ENCODE results near the gene PSD.

Gene PSD

GRCh38 chr10:102419269-102420180, 940 bp upstream of the PSD start:
- DNase-seq: no peak

GRCh38 chr10:102416695-102417094, 1.9 kb downstream of the PSD start:
- DNase-seq: no peak

- no peak for DNase-seq
These were observed 2.3 kb downstream of the PSD start for GRCh38 chr10:102416283-102416682.

GRCh38 chr10:102414749-102415148, 3.8 kb downstream of the PSD start:
- DNase-seq: no peak

GRCh38 chr10:102413806-102414561, 4.6 kb downstream of the PSD start:
- no peak for DNase-seq

GRCh38 chr10:102413053-102413705, 5.4 kb downstream of the PSD start:
- no peak for DNase-seq

- no peak for DNase-seq
These were observed 6.3 kb downstream of the PSD start for GRCh38 chr10:102412293-102412692.

- no peak for DNase-seq
These were observed 7.0 kb downstream of the PSD start for GRCh38 chr10:102411341-102412255.

- no peak for DNase-seq
These were observed 8.0 kb downstream of the PSD start for GRCh38 chr10:102410429-102411073.

- no peak for DNase-seq
These were observed 8.8 kb downstream of the PSD start for GRCh38 chr10:102409604-102410428.

GRCh38 chr10:102408728-102409603, 9.6 kb downstream of the PSD start:
- no peak for DNase-seq

- DNase-seq: no peak
These were observed 10.4 kb downstream of the PSD start for GRCh38 chr10:102408131-102408727.

GRCh38 chr10:102407425-102408130, 11.0 kb downstream of the PSD start:
- DNase-seq: no peak

- no peak for DNase-seq
These were observed 11.8 kb downstream of the PSD start for GRCh38 chr10:102406815-102407214.

GRCh38 chr10:102405632-102406031, 13.0 kb downstream of the PSD start:
- no peak for DNase-seq

- no peak for DNase-seq
These were observed 13.4 kb downstream of the PSD start for GRCh38 chr10:102405108-102405571.

- DNase-seq: no peak
These were observed 14.1 kb downstream of the PSD start for GRCh38 chr10:102404361-102405107.

GRCh38 chr10:102403115-102403514, 15.5 kb downstream of the PSD start:
- no peak for DNase-seq

Data from NCI-H1048 (cell line).